Muscle of back (tissue), 11 donors: ENCODE measurements around the gene SLC5A6. TPM values are rescaled to one million over a fixed set of nuclear protein-coding genes. Genes with fewer than 3 reads are reported as not detected.

Source experiments
- DNase-seq, 3 donors: peaks; one replicate each; pipeline versions ENCODE4 v3.0.0 to v3.0.0-alpha.2; 2013
- polyA plus RNA-seq, 10 donors: library from polyadenylated mRNA; unstranded; fragments of 120-200 nt; gene quantifications; one replicate each; pipeline ENCODE4 v1.2.1, GENCODE V29; 2013; ENCODE audit not compliant: insufficient read length in 10 of 10

Gene SLC5A6
- polyA plus RNA-seq, 10 donors: 13.4 to 25.8 (median 18.6) TPM

- no peak for DNase-seq
Measured at GRCh38 chr2:27237341-27237945, 25.4 kb upstream of the SLC5A6 start.

- DNase-seq: no peak
Measured at GRCh38 chr2:27236626-27237025, 24.6 kb upstream of the SLC5A6 start.

DNA sequence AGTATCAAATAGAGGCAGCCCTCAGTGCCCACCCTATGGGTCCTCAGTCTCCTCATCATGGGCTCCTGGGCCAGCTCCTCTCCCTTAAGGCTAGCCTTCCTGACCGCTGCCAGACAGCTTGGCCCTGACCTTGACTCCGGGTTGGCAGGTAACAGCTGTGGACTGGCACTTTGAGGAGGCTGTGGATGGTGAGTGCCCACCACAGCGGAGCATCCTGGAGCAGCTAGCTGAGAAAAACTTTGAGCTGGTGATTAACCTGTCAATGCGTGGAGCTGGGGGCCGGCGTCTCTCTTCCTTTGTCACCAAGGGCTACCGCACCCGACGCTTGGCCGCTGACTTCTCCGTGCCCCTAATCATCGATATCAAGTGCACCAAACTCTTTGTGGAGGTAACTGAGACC lies 24.1 kb upstream of the SLC5A6 start:
- no peak for DNase-seq

DNA sequence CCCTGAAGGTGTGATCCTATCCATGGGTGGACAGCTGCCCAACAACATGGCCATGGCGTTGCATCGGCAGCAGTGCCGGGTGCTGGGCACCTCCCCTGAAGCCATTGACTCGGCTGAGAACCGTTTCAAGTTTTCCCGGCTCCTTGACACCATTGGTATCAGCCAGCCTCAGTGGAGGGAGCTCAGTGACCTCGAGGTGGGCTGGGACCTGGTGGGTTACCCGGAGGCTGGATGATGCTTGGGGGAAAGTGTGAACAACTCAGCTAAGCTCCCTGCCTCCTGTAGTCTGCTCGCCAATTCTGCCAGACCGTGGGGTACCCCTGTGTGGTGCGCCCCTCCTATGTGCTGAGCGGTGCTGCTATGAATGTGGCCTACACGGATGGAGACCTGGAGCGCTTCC lies 21.3 kb upstream of the SLC5A6 start:
- DNase-seq: no peak

GRCh38 chr2:27231921-27232320 lies 19.9 kb upstream of the SLC5A6 start:
- no peak for DNase-seq

- no peak for DNase-seq
Measured at GRCh38 chr2:27227501-27227900, 15.4 kb upstream of the SLC5A6 start.

DNA sequence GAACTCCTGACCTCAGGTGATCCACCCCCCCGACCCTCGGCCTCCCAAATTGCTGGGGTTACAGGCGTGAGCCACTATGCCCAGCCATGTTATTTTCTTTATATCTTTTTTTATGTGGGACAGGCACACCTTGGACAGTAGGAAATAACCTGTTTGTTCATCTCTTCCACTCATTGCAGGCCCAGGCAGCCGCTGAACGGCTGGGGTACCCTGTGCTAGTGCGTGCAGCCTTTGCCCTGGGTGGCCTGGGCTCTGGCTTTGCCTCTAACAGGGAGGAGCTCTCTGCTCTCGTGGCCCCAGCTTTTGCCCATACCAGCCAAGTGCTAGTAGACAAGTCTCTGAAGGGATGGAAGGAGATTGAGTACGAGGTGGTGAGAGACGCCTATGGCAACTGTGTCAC lies 13.5 kb upstream of the SLC5A6 start:
- DNase-seq: no peak

GRCh38 chr2:27223416-27223815 lies 11.3 kb upstream of the SLC5A6 start:
- DNase-seq: no peak

DNA sequence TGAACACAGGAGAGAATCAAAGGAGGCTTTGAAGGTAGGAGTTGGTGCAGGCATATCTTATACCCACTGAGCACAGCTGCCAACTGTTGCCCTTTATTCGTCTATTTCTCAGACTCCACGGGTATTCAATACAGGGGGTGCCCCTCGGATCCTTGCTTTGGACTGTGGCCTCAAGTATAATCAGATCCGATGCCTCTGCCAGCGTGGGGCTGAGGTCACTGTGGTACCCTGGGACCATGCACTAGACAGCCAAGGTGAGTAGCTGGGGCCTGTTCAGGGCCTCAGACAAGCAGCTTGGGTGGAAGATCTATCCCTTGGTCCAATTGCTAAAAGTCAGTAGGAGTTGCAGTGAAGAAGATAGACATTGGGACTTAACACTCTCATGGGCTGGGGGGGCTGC lies 10.3 kb upstream of the SLC5A6 start:
- no peak for DNase-seq

DNA sequence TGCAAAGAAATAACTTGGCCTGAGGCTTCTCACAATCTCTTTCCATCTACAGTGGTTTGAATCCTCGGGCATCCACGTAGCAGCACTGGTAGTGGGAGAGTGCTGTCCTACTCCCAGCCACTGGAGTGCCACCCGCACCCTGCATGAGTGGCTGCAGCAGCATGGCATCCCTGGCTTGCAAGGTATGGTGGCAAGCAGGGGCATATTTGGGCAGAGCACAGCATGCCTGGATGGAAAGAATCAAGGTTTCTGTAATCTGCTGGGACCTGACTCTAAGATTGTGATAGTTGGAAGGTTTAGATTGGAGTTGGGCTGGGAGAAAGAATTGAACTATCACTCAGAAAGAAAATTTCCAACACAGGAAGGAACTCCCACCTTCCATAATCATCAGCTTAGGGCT lies 9.1 kb upstream of the SLC5A6 start:
- no peak for DNase-seq

- no peak for DNase-seq
Measured at GRCh38 chr2:27220091-27220490, 8.0 kb upstream of the SLC5A6 start.

DNA sequence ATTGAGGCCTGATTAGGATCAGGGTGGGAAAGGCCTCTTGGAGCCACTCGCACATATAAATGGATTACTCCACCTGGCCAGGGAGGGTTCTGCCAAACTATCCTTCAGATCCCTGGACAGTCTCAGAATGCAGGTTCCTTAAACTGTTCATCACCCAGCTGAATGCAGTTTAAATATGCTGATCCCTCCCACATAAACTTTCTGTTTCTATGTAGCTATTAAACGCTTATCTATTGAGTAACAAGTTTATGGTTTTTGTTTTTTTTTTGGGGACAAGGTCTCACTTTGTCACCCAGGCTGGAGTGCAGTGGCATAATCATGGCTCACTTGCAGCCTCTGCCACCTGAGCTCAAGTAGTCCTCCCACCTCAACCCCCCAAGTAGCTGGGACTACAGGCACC lies 7.0 kb upstream of the SLC5A6 start:
- DNase-seq: no peak

DNA sequence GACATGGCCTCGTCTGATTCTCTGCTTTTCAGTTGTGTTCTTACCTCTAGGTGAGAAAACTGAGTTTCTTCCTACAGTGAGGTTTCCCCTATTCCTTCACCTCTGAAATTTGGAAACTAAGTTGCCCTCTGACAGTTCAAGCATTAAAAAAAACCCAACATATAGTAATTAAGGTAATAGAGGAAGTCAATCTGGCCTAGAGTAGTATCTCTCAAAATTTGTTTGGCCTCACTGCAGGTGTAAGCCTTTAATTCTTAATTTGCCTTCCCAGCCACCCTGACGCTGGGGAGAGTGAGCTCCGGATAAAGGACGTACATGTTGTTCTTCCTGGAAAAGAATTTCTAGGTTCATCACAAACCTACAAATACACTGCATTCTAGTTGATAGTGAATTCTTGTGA lies 6.5 kb upstream of the SLC5A6 start:
- DNase-seq: no peak

DNA sequence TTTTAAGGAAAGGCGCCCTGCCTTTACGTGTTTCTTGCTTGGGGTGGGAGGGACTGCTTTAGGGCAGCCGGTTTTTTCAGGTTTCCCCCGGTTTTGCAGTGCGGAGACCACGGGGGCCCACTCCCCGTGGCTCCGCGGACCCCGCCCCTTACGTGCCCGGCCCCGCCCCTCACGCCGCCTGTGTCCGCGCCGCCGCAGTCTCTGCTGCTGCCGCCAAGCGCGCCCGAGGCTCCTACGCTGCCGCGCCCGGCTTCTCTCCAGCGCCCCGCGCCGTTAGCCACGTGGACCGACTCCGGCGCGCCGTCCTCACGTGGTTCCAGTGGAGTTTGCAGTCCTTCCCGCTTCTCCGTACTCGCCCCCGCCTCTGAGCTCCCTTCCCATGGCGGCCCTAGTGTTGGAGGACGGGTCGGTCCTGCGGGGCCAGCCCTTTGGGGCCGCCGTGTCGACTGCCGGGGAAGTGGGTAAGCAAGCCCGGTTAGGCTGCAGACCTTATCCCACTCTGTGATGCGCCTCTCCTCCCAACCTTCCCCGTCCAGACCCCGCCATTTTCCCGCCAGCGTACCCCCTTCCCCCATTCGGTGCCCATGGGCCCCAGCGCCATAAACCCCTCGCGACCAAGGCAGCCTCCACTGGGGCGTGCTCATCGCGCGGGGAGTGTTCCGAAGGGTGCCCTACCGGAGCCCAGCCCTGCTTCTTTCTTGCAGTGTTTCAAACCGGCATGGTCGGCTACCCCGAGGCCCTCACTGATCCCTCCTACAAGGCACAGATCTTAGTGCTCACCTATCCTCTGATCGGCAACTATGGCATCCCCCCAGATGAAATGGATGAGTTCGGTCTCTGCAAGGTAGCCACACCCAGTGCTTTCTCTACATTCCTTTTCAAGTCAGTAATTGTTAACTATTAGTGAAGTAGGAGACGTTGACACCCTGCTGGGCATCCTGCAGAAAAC lies 5.4 kb upstream of the SLC5A6 start, which contains the start of gene CAD:
CAD (plus strand) TSS at position 197 of the 949 bp plus-strand sequence; CDS start at position 380, 183 bp downstream.
- DNase-seq: peak; percentile 80 to 94 (median 87)

- no peak for DNase-seq
Measured at GRCh38 chr2:27216416-27217137, 4.5 kb upstream of the SLC5A6 start.

- peak in 1 of 3 donors; percentile 64 for DNase-seq
Measured at GRCh38 chr2:27214941-27215340, 2.9 kb upstream of the SLC5A6 start.

DNA sequence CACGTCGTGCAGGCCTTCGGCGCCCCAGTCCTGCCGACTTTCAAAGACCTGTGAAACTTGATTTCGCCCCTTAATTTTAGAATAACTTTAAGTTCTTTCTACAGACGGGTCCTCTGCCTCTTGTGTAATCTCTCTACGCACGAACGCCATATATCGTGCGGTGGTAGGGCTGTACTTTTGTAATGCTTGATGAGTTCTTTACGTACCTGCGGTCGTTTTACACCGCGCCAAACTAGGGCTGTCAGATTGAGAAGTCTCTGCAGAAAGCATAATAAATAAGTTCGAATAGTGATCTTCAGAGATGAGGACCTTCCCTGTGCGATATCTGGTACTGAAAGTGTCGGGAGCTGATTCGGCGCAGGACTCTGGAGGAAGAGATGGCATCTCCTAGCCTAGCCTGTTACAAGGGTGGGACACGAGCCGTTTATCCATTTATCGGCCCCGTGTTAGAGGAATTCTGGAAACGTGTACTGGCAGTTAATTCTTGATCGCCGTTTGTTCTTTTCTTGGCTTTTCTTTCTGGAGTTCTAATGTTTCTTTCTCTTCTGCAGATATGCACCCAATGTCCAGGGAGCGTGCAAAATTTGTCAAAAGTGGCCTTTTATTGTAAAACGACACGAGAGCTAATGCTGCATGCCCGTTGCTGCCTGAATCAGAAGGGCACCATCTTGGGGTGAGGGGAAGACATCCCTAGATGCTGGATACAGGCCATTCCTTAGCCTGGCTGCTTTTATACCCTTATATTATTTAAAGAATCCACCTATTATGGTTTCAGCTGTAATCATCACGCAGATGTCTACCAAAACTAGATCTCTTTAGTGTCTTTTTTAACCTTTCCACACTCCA lies 781 bp upstream of the SLC5A6 start:
- peak in 1 of 3 donors; percentile 45 for DNase-seq

- DNase-seq: no peak
Measured at GRCh38 chr2:27211241-27211942, 676 bp downstream of the SLC5A6 start.

DNA sequence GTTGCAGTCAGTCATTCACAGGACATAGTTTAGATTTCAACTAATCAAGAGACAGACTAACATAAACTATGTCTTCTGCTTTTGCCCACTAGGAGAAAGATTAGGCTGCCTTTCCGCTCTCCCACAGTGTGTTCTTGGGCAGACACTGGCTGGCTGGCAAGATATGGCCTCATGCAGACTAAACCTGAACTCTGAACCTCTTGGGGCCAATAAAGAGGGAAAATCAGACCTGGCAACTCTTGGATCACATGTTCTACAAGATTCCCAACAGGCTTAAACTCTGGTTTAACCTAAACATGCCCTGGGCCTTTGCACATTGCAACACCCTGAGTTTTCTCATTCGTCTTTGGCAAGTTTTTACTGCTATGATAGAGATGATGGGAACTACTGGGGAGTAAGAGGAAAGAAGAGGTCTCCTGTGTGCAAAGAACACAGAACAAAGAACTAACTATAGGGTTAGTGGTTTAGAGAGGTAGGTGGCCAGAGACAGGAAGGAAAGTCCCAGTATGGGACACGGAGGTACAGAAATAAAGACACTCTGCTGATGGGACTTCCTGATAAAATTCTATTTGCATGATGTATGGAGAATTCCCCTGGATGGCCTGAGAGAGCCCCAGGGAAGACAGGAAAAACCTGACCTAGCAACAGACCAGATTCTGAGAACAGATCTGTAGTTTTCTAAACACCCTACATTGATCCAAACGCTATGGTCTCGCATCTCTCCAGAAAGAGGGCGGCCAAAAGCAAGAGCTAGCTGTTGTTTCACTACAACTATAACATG lies 2.3 kb downstream of the SLC5A6 start:
- no peak for DNase-seq

DNA sequence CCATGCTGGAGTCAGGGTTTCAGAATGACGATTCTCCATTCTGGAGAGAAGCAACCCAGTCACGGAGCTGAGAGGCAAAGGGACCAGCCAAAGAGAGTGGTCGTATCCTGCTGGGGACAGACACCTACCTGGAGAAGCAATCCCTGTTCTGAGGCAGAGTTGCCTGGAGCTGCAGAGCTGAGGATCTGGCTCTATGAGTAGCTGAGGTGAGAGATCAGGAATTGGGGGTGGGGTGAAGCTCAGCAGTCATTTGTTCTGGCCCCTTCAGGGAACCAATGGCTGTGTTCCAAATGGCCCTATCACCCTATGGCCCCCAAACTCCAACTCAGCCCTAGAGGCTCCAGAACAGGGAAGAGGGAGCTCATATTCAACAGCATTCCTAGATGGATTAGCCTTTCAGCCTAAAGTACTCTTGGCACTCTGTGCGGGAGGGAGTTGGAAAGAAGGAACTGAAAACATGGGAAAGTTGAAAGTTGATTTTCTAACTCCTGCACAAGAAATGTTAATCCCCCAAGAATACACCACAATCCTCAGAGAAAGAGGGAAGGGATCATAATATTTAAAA lies 3.5 kb downstream of the SLC5A6 start:
- DNase-seq: no peak
